Measurements from ENCODE around the gene OBP2B. TPM values are rescaled to one million over a fixed set of nuclear protein-coding genes. Genes with fewer than 3 reads are reported as not detected.

OBP2B gene, protein sequence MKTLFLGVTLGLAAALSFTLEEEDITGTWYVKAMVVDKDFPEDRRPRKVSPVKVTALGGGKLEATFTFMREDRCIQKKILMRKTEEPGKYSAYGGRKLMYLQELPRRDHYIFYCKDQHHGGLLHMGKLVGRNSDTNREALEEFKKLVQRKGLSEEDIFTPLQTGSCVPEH
- not detected in 2 replicates for total RNA-seq

DNA sequence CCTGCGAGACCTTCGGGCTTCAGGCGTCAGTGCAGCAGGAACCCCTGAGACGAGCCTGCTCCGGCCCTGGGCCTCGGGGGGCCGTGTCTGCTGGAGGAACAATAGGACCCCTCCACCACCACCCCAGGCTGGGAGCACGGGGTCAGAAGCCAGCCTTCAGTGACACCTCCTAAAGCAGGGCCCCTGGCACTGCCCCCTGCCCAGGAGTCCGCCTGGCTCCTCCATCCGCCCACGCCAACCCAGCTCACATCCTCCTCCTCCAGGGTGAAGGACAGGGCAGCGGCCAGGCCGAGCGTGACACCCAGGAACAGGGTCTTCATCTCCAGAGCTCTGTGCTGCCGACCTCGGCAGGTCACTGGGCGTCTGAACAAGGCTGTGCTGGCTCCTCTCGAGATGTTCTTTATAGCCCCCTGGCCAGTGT, at the start of gene OBP2B:
TSS of gene OBP2B (minus strand) at position 371 of the 421 bp plus-strand sequence. CDS start at position 320, 51 bp downstream.

DNA sequence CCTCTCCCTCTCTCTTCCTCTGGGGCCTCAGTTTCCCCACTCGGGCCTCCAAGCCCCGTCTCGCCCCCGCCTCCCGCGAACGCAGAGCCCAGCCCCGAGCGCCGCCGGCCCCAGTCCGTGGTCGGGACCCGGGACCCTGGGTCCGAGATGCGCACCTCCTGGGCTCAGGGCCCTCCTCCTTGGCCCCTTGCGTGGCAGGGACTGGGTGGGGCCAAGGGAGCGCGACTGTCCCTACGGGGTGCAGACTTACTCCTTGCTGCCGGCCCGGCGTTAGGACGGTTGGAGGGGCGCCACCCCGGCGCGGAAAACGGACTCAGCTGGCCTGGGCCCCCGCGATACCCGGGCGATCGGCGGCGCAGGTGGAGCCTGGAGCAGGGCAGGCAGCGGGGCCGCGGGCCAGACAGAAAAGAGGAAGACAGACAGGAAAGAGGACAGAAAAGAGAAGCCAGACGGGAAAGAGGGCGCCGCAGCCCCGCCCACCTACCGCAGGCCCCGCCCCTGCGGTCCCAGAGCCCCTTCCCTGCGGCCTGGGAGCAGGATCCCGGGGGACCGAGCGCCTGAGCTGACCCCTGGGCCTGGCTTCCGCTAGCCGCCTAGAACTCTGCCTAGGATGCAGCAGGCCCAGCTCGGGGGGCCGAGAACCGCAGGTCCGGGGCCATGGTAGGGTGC, 45.4 kb downstream of the OBP2B start, which contains the start of gene GBGT1:
TSS of gene GBGT1 (minus strand) at position 411 of the 669 bp plus-strand sequence. CDS start 1,502 bp downstream, outside the sequence.

Other genes starting within 250 kb of the OBP2B start
- not detected in 2 replicates for gene GFI1B, start 230.6 kb downstream of the OBP2B start, total RNA-seq
- 44.3 and 57.2 TPM in 2 replicates for gene GTF3C5, start 178.3 kb downstream of the OBP2B start, total RNA-seq
- 0.14 and 0.53 TPM in 2 replicates for gene CEL, start 147.3 kb downstream of the OBP2B start, total RNA-seq
- 32.0 and 35.2 TPM in 2 replicates for gene RALGDS, start 88.0 kb downstream of the OBP2B start, total RNA-seq
- 12.5 and 14.1 TPM in 2 replicates for gene GBGT1, start 45.3 kb downstream of the OBP2B start, total RNA-seq
- gene ABO, start 66.0 kb upstream of the OBP2B start, total RNA-seq, result 0.13 and 0.22 TPM in 2 replicates
- 11.0 and 11.3 TPM in 2 replicates for gene SURF6, start 126.9 kb upstream of the OBP2B start, total RNA-seq
- gene MED22, start 138.9 kb upstream of the OBP2B start, total RNA-seq, result 13.8 and 19.4 TPM in 2 replicates
- 2,011 and 2,560 TPM in 2 replicates for gene RPL7A, start 139.0 kb upstream of the OBP2B start, total RNA-seq
- gene SURF1, start 147.2 kb upstream of the OBP2B start, total RNA-seq, result 11.3 and 21.5 TPM in 2 replicates
- 10.6 and 14.2 TPM in 2 replicates for gene SURF2, start 147.3 kb upstream of the OBP2B start, total RNA-seq
- 271 and 325 TPM in 2 replicates for gene SURF4, start 166.8 kb upstream of the OBP2B start, total RNA-seq
- 0.57 and 3.1 TPM in 2 replicates for gene STKLD1, start 167.1 kb upstream of the OBP2B start, total RNA-seq
- 18.9 and 24.6 TPM in 2 replicates for gene REXO4, start 208.8 kb upstream of the OBP2B start, total RNA-seq
- gene ADAMTS13, start 213.1 kb upstream of the OBP2B start, total RNA-seq, result 0.53 and 0.57 TPM in 2 replicates